HEK293 (cell line): ENCODE data around the gene PSRC1.
A peak's percentile ranks its signal among the peaks of the same experiment; 100 is the strongest.

ENCODE experiments used
- CTCF ChIA-PET: fragments of 350-600 bp; formaldehyde crosslinking; extraction: SDS; loops from one replicate; lab custom pipeline; 2021; ENCODE audit warnings: antibody characterized with exemption; lab: Yijun Ruan, JAX
- POLR2A ChIA-PET: fragments of 300-600 bp; formaldehyde crosslinking; extraction: SDS; loops from one replicate; lab custom pipeline; 2020; ENCODE audit warnings: antibody characterized with exemption, inconsistent platforms; lab: Yijun Ruan, JAX
- H3K27ac ChIP-seq: fragments of 200-500 bp; sonication (Bioruptor generic); 2 replicates; pipeline ENCODE4 v1.5.1; 2014; ENCODE audit warnings: low read depth, low read length, control low read depth, inconsistent platforms; ENCODE audit errors: extremely low read depth
- H3K36me3 ChIP-seq, 2 experiments: fragments of 200-500 bp in 1 of 2; sonication (Bioruptor generic) in 1 of 2; 1 replicate in 1 of 2; 2 replicates in 1 of 2; pipeline ENCODE4 v1.5.1; 2014 to 2017; ENCODE audit warnings: inconsistent platforms in 2 of 2, low read length in 2 of 2; ENCODE audit not compliant: control insufficient read depth in 2 of 2, insufficient read depth in 1 of 2
- H3K4me1 ChIP-seq: fragments of 200-500 bp; sonication (Bioruptor generic); 2 replicates; pipeline ENCODE4 v1.5.1; 2014; ENCODE audit warnings: mild to moderate bottlenecking, low read length, inconsistent platforms; ENCODE audit not compliant: control insufficient read depth, insufficient read depth
- H3K4me3 ChIP-seq: 2 replicates; pipeline ENCODE4 v1.5.1; 2011; ENCODE audit warnings: low read depth, mild to moderate bottlenecking, control low read depth, low read length, moderate library complexity
- H3K9me3 ChIP-seq: fragments of 200-500 bp; sonication (Bioruptor generic); 2 replicates; pipeline ENCODE4 v1.5.1; 2014; ENCODE audit warnings: low read depth, low read length, inconsistent platforms; ENCODE audit not compliant: control insufficient read depth, insufficient read depth
- AEBP2 ChIP-seq: fragments of 450-650 bp; formaldehyde crosslinking; IDR thresholded peaks from 2 replicates; pipeline ENCODE4 v1.5.1; 2016; ENCODE audit warnings: missing biosample characterization, missing genetic modification characterization, borderline replicate concordance
- GLI4 ChIP-seq: fragments of 450-650 bp; formaldehyde crosslinking; IDR thresholded peaks from 2 replicates; pipeline ENCODE4 v1.5.1; 2016; ENCODE audit warnings: missing biosample characterization, missing genetic modification characterization
- GLIS2 ChIP-seq: fragments of 450-650 bp; formaldehyde crosslinking; IDR thresholded peaks from 2 replicates; pipeline ENCODE4 v1.5.1; 2016; ENCODE audit warnings: missing biosample characterization, missing genetic modification characterization
- SCRT1 ChIP-seq: fragments of 450-650 bp; formaldehyde crosslinking; IDR thresholded peaks from 2 replicates; pipeline ENCODE4 v1.5.1; 2016; ENCODE audit warnings: missing biosample characterization, missing genetic modification characterization, borderline replicate concordance
- SETDB1 ChIP-seq: IDR thresholded peaks from one replicate; pipeline ENCODE4 v1.6.1; 2017; ENCODE audit warnings: mild to moderate bottlenecking, low read length, moderate library complexity, mixed read lengths; ENCODE audit not compliant: insufficient read length
- TCF7L2 ChIP-seq: IDR thresholded peaks from 2 replicates; pipeline ENCODE4 v1.6.1; 2011; ENCODE audit warnings: low read depth, mild to moderate bottlenecking, inconsistent platforms, low read length, moderate library complexity, borderline replicate concordance
- ZBTB8A ChIP-seq: fragments of 450-650 bp; formaldehyde crosslinking; IDR thresholded peaks from 2 replicates; pipeline ENCODE4 v1.5.1; 2016; ENCODE audit warnings: missing biosample characterization, missing genetic modification characterization
- ZNF169 ChIP-seq: fragments of 450-650 bp; formaldehyde crosslinking; IDR thresholded peaks from 2 replicates; pipeline ENCODE4 v1.5.1; 2016; ENCODE audit warnings: missing biosample characterization, missing genetic modification characterization
- ZNF19 ChIP-seq: fragments of 450-650 bp; formaldehyde crosslinking; IDR thresholded peaks from 2 replicates; pipeline ENCODE4; 2016; ENCODE audit warnings: missing biosample characterization, missing genetic modification characterization, low read depth
- ZNF76 ChIP-seq: fragments of 450-650 bp; formaldehyde crosslinking; IDR thresholded peaks from 2 replicates; pipeline ENCODE4; 2016; ENCODE audit warnings: low read depth, missing biosample characterization, missing genetic modification characterization, borderline replicate concordance
- TF ChIP-seq, protein P1 (sequence below): fragments of 450-650 bp; formaldehyde crosslinking; IDR thresholded peaks from 2 replicates; pipeline ENCODE4 v1.5.1; 2017; ENCODE audit warnings: missing biosample characterization, missing genetic modification characterization

The PSRC1 gene

GRCh38 chr1:109252893-109253802, 29.8 kb downstream of the PSRC1 start (continued):
- TF ChIP-seq GLI4 (tag by site-specific recombination) (no peak), GLIS2 (tag by site-specific recombination) (peak; percentile 50; the same call in 1 of the 2 replicates), ZBTB8A (peak; percentile 56)

GRCh38 chr1:109252167-109252892, 30.6 kb downstream of the PSRC1 start:
- Histone ChIP-seq H3K36me3 (peaks cover 0 to 37% of the 10 kb centered on the region in 2 experiments; a peak in 1 of 3 replicates), H3K4me3 (no peak overlapping the region), H3K4me1 (peaks cover 5% of the 10 kb centered on the region; the same call in 1 of the 2 replicates), H3K9me3 (no peaks in the 10 kb centered on the region), H3K27ac (no peak overlapping the region)
- ChIA-PET CTCF (interaction anchor here (0.6 to 2.2 kb wide), 5 partner anchors 13 to 280 kb away, joined by 3 to 16 read pairs (median 3); no protein-coding TSS in a partner anchor), POLR2A (interaction anchor here (0.7 to 1.9 kb wide), 2 partner anchors 146 to 152 kb away, joined by 7 to 10 read pairs; partner anchors contain the start of gene SORT1)
- TF ChIP-seq TCF7L2 (no peak), AEBP2 (no peak), ZNF76 (tag by site-specific recombination) (no peak), ZNF19 (tag by site-specific recombination) (no peak), ZNF169 (tag by site-specific recombination) (no peak)
- TF ChIP-seq, all 188 proteins: peak for 0

DNA sequence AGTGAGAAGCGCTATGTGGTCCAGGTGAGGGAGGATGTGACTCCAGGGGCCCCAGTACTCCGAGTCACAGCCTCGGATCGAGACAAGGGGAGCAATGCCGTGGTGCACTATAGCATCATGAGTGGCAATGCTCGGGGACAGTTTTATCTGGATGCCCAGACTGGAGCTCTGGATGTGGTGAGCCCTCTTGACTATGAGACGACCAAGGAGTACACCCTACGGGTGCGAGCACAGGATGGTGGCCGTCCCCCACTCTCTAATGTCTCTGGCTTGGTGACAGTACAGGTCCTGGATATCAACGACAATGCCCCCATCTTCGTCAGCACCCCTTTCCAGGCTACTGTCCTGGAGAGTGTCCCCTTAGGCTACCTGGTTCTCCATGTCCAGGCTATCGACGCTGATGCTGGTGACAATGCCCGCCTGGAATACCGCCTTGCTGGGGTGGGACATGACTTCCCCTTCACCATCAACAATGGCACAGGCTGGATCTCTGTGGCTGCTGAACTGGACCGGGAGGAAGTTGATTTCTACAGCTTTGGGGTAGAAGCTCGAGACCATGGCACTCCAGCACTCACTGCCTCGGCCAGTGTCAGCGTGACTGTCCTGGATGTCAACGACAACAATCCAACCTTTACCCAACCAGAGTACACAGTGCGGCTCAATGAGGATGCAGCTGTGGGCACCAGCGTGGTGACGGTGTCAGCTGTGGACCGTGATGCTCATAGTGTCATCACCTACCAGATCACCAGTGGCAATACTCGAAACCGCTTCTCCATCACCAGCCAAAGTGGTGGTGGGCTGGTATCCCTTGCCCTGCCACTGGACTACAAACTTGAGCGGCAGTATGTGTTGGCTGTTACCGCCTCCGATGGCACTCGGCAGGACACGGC, 31.4 kb downstream of the PSRC1 start:
- CTCF ChIA-PET: interaction anchor here (0.6 kb wide), 1 partner anchor 25 kb away, joined by 3 read pairs; no protein-coding TSS in a partner anchor
- POLR2A ChIA-PET: interaction anchor here (0.7 to 1.2 kb wide), 2 partner anchors 26 to 151 kb away, joined by 3 to 10 read pairs; no protein-coding TSS in a partner anchor
- no peak for TF ChIP-seq SCRT1 (tag by site-specific recombination)
- TF ChIP-seq, protein P1, sequence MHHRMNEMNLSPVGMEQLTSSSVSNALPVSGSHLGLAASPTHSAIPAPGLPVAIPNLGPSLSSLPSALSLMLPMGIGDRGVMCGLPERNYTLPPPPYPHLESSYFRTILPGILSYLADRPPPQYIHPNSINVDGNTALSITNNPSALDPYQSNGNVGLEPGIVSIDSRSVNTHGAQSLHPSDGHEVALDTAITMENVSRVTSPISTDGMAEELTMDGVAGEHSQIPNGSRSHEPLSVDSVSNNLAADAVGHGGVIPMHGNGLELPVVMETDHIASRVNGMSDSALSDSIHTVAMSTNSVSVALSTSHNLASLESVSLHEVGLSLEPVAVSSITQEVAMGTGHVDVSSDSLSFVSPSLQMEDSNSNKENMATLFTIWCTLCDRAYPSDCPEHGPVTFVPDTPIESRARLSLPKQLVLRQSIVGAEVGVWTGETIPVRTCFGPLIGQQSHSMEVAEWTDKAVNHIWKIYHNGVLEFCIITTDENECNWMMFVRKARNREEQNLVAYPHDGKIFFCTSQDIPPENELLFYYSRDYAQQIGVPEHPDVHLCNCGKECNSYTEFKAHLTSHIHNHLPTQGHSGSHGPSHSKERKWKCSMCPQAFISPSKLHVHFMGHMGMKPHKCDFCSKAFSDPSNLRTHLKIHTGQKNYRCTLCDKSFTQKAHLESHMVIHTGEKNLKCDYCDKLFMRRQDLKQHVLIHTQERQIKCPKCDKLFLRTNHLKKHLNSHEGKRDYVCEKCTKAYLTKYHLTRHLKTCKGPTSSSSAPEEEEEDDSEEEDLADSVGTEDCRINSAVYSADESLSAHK (tag by site-specific recombination): peak; percentile 96
- peak; percentile 19 for TF ChIP-seq SETDB1

More for the DNA sequence above, 31.4 kb downstream of the PSRC1 start:
- Histone ChIP-seq H3K27ac (no peak overlapping the region), H3K9me3 (no peaks in the 10 kb centered on the region), H3K4me3 (no peak overlapping the region), H3K4me1 (peaks cover 5% of the 10 kb centered on the region; the same call in 1 of the 2 replicates), H3K36me3 (peaks cover 0 to 37% of the 10 kb centered on the region in 2 experiments; a peak in 1 of 3 replicates)
